ENCODE measurements around the gene MYH13.

Gene MYH13

DNA sequence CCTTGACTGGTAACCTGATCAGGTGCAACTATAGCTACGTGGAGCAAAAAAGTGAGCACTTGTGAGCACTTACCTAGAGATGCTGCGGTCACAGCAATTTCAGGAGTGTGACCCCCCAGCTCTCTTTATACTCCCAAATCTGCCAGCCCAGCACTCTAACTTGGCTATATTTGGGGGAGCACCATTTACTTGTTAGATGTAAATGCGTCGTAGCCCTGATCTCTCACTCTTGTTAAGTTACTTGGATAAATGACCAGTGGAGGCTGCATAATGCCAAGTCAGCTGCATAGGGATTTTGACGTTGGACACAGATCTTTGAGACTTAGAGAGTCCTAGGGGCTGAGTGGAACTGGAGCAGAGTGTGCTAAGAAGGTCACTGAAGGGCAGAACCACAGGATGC, at the start of gene MYH13:
TSS of gene MYH13 (minus strand) at position 101 of the 400 bp plus-strand sequence. CDS start 8,476 bp downstream, outside the sequence.
- TF ChIP-seq, protein P1, sequence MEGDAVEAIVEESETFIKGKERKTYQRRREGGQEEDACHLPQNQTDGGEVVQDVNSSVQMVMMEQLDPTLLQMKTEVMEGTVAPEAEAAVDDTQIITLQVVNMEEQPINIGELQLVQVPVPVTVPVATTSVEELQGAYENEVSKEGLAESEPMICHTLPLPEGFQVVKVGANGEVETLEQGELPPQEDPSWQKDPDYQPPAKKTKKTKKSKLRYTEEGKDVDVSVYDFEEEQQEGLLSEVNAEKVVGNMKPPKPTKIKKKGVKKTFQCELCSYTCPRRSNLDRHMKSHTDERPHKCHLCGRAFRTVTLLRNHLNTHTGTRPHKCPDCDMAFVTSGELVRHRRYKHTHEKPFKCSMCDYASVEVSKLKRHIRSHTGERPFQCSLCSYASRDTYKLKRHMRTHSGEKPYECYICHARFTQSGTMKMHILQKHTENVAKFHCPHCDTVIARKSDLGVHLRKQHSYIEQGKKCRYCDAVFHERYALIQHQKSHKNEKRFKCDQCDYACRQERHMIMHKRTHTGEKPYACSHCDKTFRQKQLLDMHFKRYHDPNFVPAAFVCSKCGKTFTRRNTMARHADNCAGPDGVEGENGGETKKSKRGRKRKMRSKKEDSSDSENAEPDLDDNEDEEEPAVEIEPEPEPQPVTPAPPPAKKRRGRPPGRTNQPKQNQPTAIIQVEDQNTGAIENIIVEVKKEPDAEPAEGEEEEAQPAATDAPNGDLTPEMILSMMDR (IDR thresholded peaks at IDR 0.05; ENCODE audit: borderline replicate concordance, control extremely low read depth, extremely low read depth, insufficient read depth, missing control alignments): no peak
- in situ Hi-C loops (cut with MboI; ENCODE audit: low sequenced_read_pairs, unreplicated experiment): no loop called here
- DNase-seq (ENCODE audit: low spot score): no peak

DNA sequence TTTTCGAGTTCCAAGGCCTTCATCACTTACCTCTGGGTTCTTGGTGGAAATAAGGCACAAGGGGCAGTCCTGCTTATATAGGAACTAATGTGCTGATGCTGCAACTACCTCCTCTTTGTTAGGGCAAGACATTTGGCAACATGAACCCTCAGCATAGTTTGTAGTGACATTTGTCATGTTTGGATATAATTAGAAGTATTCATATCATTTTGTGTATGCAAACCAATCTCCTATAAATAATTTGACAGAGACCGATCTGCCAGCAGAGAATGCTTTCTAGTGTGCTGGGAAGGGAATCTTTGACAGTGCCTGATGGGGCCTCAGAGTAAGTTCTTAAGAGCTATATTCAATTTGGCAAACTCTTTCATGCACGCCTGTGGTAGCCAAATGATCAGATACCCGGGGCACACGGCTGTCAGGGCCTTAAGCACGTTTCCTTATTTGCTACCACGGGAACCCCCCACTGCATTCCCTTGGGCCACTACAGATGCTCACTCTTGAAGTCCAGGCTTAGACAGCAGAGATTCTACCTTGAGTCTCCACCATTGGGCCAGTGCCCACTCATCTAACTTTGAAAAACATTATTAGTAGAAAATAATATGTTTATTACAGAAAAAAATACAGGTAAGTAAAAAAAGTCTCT, 49.2 kb upstream of the MYH13 start, which contains the start of gene MYH8:
TSS of gene MYH8 (minus strand) at position 51 of the 643 bp plus-strand sequence. CDS start 1,723 bp downstream, outside the sequence.
- in situ Hi-C loops (cut with MboI; ENCODE audit: low sequenced_read_pairs, unreplicated experiment): no loop called here
- no peak for DNase-seq (ENCODE audit: low spot score)
- TF ChIP-seq, protein P1 (IDR thresholded peaks at IDR 0.05; ENCODE audit: borderline replicate concordance, control extremely low read depth, extremely low read depth, insufficient read depth, missing control alignments): no peak

DNA sequence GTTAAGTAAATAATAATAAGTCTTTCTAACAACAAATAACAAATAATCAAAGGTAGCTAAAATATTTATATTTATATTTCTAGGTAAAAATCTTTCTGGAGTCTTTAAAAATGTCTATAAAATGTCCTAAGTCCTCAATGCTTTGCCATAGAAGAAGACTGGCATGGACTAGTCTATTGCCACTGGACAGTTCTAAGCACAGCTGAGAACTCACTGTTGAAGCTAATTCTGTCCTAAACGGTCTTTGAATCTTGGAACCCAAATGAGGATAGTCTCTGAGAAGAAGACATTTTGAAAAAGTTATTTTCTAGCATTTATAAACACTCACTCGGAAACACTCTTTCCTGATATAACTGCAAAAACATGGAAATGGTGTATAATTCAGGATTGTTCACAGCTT, 48.4 kb upstream of the MYH13 start:
- no peak for DNase-seq (ENCODE audit: low spot score)
- in situ Hi-C loops (cut with MboI; ENCODE audit: low sequenced_read_pairs, unreplicated experiment): no loop called here
- TF ChIP-seq, protein P1 (IDR thresholded peaks at IDR 0.05; ENCODE audit: borderline replicate concordance, control extremely low read depth, extremely low read depth, insufficient read depth, missing control alignments): no peak

DNA sequence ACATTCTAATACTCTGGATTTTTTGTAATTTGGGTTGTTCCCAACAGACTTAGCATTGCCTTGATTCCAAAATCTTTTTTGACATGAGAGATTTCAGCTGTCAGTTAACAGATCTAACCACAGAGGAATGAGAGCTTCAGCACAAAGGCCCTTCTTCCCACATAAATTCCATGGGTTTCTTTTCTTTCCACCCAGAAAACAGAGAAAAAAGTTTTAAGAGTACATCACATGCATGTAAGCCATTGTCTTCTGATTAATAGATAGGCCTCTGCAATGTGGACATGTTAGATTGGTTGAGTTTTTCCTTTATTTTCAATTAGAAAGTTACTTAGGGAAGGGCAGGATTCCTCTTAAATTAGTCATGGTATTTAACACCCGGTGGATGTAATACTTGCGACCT, 48.0 kb upstream of the MYH13 start:
- DNase-seq (ENCODE audit: low spot score): no peak
- TF ChIP-seq, protein P1 (IDR thresholded peaks at IDR 0.05; ENCODE audit: borderline replicate concordance, control extremely low read depth, extremely low read depth, insufficient read depth, missing control alignments): no peak
- in situ Hi-C loops (cut with MboI; ENCODE audit: low sequenced_read_pairs, unreplicated experiment): no loop called here

GRCh38 chr17:10417431-10417830, 44.6 kb upstream of the MYH13 start:
- in situ Hi-C loops (cut with MboI; ENCODE audit: low sequenced_read_pairs, unreplicated experiment): no loop called here
- DNase-seq (ENCODE audit: low spot score): no peak
- TF ChIP-seq, protein P1 (IDR thresholded peaks at IDR 0.05; ENCODE audit: borderline replicate concordance, control extremely low read depth, extremely low read depth, insufficient read depth, missing control alignments): no peak

GRCh38 chr17:10415161-10415560, 42.4 kb upstream of the MYH13 start:
- TF ChIP-seq, protein P1 (IDR thresholded peaks at IDR 0.05; ENCODE audit: borderline replicate concordance, control extremely low read depth, extremely low read depth, insufficient read depth, missing control alignments): no peak
- DNase-seq (ENCODE audit: low spot score): no peak
- in situ Hi-C loops (cut with MboI; ENCODE audit: low sequenced_read_pairs, unreplicated experiment): no loop called here

Data from GM13976 (cell line).